ENCODE results near the gene TEX19. TPM values are rescaled to one million over a fixed set of nuclear protein-coding genes. Genes with fewer than 3 reads are reported as not detected.
"Not testable (repeated sequence)": the region's sequence is repeated elsewhere in the genome, so short reads cannot be mapped to it uniquely, and the experiment has no call there.

The TEX19 gene
- total RNA-seq, 2 experiments from 2014 or later, result 2.0 to 3.4 TPM

DNA sequence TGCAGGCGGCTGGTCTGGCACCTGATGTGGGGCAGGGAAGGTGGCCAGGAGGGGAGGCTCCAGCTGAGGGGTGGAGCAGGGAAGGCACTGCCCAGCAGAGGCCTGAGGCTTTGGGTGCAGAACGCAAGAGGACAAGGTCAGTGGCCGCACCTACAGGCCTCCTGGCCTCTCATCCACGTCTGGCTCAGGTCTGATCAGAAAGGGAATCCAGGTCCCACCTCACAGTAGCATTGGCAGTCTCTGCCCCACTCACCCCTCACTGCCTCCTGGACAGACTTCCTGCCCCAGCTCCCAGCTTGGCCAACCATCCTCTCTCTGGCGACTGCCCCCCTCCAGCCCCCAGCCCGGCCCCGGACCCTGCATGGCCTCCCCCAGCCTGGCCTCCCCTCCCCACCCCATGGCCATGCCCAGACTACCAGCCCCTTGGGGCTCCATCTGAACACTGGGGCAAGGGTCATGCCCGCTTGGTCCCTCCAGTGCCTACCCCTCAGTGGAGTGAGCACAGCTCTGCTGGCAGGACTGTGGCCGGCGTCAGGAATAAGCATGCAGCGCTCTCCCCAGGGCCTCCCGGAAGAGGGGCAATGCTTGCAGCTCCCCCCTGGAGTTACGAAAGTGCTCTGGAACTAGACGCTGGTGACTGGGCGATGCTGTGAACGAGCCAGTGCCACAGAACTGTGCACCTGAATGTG lies 17.1 kb downstream of the TEX19 start:
- Histone ChIP-seq H3K9me3 (ENCODE audit: low read length) (no peaks in the 10 kb centered on the region), H3K79me2 (ENCODE audit: insufficient read depth, low read depth, low read length) (no peaks in the 10 kb centered on the region), H3K27ac (ENCODE audit: low read depth, low read length, poor library complexity, severe bottlenecking) (no peak overlapping the region), H2AFZ (ENCODE audit: low read length) (no peak overlapping the region), H4K20me1 (ENCODE audit: insufficient read depth, low read length) (no peaks in the 10 kb centered on the region), H3K4me1 (ENCODE audit: insufficient read depth, low read length, poor library complexity, severe bottlenecking) (peaks cover 17% of the 10 kb centered on the region), H3K36me3 (ENCODE audit: insufficient read depth, low read length) (no peaks in the 10 kb centered on the region), H3K4me2 (ENCODE audit: low read length) (no peak overlapping the region), H3K4me3 (ENCODE audit: low read depth, low read length, poor library complexity, severe bottlenecking) (no peak overlapping the region), H3K9me2 (ENCODE audit: insufficient read depth, low read length) (no peaks in the 10 kb centered on the region)
- no peak for DNase-seq (ENCODE audit: low spot score)
- no TSS peak for BruUV-seq (replicated peaks)
- POLR2A ChIA-PET, result no interaction called here
- CTCF ChIA-PET (ENCODE audit: unreplicated experiment), result no interaction called here
- intact Hi-C loops (cut with micrococcal nuclease; ENCODE audit: unreplicated experiment), result no loop called here
- TF ChIP-seq, protein P1, sequence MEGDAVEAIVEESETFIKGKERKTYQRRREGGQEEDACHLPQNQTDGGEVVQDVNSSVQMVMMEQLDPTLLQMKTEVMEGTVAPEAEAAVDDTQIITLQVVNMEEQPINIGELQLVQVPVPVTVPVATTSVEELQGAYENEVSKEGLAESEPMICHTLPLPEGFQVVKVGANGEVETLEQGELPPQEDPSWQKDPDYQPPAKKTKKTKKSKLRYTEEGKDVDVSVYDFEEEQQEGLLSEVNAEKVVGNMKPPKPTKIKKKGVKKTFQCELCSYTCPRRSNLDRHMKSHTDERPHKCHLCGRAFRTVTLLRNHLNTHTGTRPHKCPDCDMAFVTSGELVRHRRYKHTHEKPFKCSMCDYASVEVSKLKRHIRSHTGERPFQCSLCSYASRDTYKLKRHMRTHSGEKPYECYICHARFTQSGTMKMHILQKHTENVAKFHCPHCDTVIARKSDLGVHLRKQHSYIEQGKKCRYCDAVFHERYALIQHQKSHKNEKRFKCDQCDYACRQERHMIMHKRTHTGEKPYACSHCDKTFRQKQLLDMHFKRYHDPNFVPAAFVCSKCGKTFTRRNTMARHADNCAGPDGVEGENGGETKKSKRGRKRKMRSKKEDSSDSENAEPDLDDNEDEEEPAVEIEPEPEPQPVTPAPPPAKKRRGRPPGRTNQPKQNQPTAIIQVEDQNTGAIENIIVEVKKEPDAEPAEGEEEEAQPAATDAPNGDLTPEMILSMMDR (conservative IDR thresholded peaks at IDR 0.05; ENCODE audit: low read length), result no peak
- TF ChIP-seq EZH2phosphoT487 (IDR thresholded peaks at IDR 0.05; ENCODE audit: borderline replicate concordance, low read depth, low read length), result no peak

DNA sequence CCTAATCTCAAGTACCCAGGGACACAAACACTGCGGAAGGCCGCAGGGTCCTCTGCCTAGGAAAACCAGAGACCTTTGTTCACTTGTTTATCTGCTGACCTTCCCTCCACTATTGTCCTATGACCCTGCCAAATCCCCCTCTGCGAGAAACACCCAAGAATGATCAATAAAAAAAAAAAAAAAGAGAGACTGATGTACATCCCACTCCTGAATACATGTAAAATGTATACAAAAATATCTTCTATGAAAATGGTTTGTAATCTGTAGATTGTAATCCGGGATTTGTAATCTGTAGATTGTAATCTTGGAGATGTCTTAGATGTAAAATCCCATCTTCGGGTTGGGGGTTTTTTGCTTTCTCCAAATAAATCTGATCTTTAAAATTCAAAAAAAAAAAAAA lies 18.2 kb downstream of the TEX19 start:
- intact Hi-C loops (cut with micrococcal nuclease; ENCODE audit: unreplicated experiment), result not testable (repeated sequence)

DNA sequence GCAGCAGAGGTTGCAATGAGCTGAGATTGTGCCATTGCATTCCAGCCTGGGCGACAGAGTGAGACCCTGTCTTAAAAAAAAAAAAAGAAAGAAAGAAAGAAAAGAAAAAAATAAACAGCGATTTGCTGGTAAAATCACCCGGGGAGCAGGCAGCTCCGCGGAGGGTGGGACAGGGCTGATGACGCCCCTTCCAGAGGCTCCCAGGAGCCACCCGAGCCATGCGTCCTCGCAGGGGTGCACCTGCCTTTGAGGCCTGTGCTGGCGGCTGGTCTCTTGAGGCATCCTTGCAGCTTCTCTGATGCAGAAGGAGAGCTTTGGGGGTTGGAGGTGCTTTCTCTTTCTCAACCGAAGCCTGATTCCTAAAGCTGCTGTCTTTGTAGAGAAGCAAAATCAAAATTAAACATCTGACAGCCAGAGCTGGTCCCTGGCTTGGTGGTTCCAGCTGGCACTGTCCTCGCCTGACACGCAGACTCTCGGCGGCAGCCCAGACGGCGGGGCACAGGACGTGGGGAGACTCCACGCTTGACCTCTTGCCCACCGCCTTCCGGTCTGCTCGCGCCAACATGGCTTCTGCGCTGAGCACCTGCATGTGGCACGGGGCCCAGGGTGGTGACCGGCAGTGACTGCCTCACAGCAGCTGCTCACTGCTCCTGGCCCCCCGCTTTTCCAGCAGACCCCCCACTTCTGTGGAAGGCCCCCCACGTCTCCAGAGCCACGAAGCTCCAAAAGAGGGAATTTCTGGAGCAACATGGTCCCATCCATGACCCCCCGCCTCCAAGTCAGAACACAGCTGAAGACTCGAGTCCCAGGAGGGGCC lies 19.1 kb downstream of the TEX19 start:
- DNase-seq (ENCODE audit: low spot score), result no peak
- POLR2A ChIA-PET, result interaction anchor here (0.7 kb wide), 1 partner anchor 12 kb away, joined by 8 read pairs; no protein-coding TSS in a partner anchor
- Histone ChIP-seq H3K4me1 (ENCODE audit: insufficient read depth, low read length, poor library complexity, severe bottlenecking) (peaks cover 8% of the 10 kb centered on the region), H4K20me1 (ENCODE audit: insufficient read depth, low read length) (no peaks in the 10 kb centered on the region), H2AFZ (ENCODE audit: low read length) (no peak overlapping the region), H3K79me2 (ENCODE audit: insufficient read depth, low read depth, low read length) (no peaks in the 10 kb centered on the region), H3K36me3 (ENCODE audit: insufficient read depth, low read length) (no peaks in the 10 kb centered on the region), H3K4me2 (ENCODE audit: low read length) (no peak overlapping the region), H3K27ac (ENCODE audit: low read depth, low read length, poor library complexity, severe bottlenecking) (no peak overlapping the region), H3K9me2 (ENCODE audit: insufficient read depth, low read length) (no peaks in the 10 kb centered on the region), H3K9me3 (ENCODE audit: low read length) (no peaks in the 10 kb centered on the region), H3K4me3 (ENCODE audit: low read depth, low read length, poor library complexity, severe bottlenecking) (no peak overlapping the region)
- no TSS peak for BruUV-seq (replicated peaks)
- CTCF ChIA-PET (ENCODE audit: unreplicated experiment), result interaction anchor here (0.5 kb wide), 1 partner anchor 983 kb away, joined by 3 read pairs; the partner anchor contains the start of gene BAHCC1
- intact Hi-C loops (cut with micrococcal nuclease; ENCODE audit: unreplicated experiment), result no loop called here
- no peak for TF ChIP-seq EZH2phosphoT487 (IDR thresholded peaks at IDR 0.05; ENCODE audit: borderline replicate concordance, low read depth, low read length)
- TF ChIP-seq, protein P1 (conservative IDR thresholded peaks at IDR 0.05; ENCODE audit: low read length), result no peak

More for the DNA sequence above, 18.2 kb downstream of the TEX19 start:
- H3K27ac ChIP-seq (ENCODE audit: low read depth, low read length, poor library complexity, severe bottlenecking); DNase-seq (ENCODE audit: low spot score); H3K4me3 ChIP-seq (ENCODE audit: low read depth, low read length, poor library complexity, severe bottlenecking); H3K79me2 ChIP-seq (ENCODE audit: insufficient read depth, low read depth, low read length); H4K20me1 ChIP-seq (ENCODE audit: insufficient read depth, low read length); H3K9me3 ChIP-seq (ENCODE audit: low read length); H3K9me2 ChIP-seq (ENCODE audit: insufficient read depth, low read length); H3K36me3 ChIP-seq (ENCODE audit: insufficient read depth, low read length); BruUV-seq (replicated peaks); H2AFZ ChIP-seq (ENCODE audit: low read length); H3K4me2 ChIP-seq (ENCODE audit: low read length); CTCF ChIA-PET (ENCODE audit: unreplicated experiment): not testable (repeated sequence)
- peaks cover 15% of the 10 kb centered on the region for H3K4me1 ChIP-seq (ENCODE audit: insufficient read depth, low read length, poor library complexity, severe bottlenecking)
- POLR2A ChIA-PET, result interaction anchor here (0.7 kb wide), 1 partner anchor 11 kb away, joined by 8 read pairs; no protein-coding TSS in a partner anchor

Data from OCI-LY7 (cell line).